ENCODE measurements around the gene ABCC4. TPM values are rescaled to one million over a fixed set of nuclear protein-coding genes. Genes with fewer than 3 reads are reported as not detected.

Gene ABCC4
- total and polyA plus RNA-seq, 2 donors (not counting 1 experiment from before 2014, with no cell fraction given), result 1.8 to 7.1 TPM

GRCh38 chr13:95243207-95243606 lies 58.0 kb downstream of the ABCC4 start:
- H3K79me2 ChIP-seq (ENCODE audit: control insufficient read depth, insufficient read depth, low read length), result no peaks in the 10 kb centered on the region
- TF ChIP-seq EZH2 (IDR thresholded peaks at IDR 0.05; ENCODE audit: borderline replicate concordance, insufficient read depth, low read depth, low read length, poor library complexity, severe bottlenecking) (no peak), CTCF (IDR thresholded peaks at IDR 0.05) (no peak)
- Mint-ChIP-seq H3K9me3 (ENCODE audit: insufficient read depth) (no peaks in the 10 kb centered on the region), H3K27me3 (no peaks in the 10 kb centered on the region), H3K4me3 (no peak overlapping the region), H3K27ac (no peak overlapping the region), H3K4me1 (peaks cover 18% of the 10 kb centered on the region)
- no peak overlapping the region for H3K27ac ChIP-seq (ENCODE audit: low read length in 2 of 2)
- H2AFZ ChIP-seq (ENCODE audit: insufficient read depth, low read depth, low read length, poor library complexity, severe bottlenecking), result no peak overlapping the region
- intact Hi-C loops (cut with micrococcal nuclease), result no loop called here
- DNase-seq (no peak), ATAC-seq (ENCODE audit: low read depth) (no peak)
- no peak overlapping the region for H3K4me3 ChIP-seq (ENCODE audit: control extremely low read depth in 1 of 5, extremely low read depth in 1 of 5, insufficient read depth in 1 of 5, low read depth in 2 of 5, low read length in 4 of 5)
- no peaks in the 10 kb centered on the region for H4K20me1 ChIP-seq (ENCODE audit: control insufficient read depth, insufficient read depth, low read length, poor library complexity, severe bottlenecking)
- H3K9ac ChIP-seq (ENCODE audit: low read length), result no peak overlapping the region
- no peak overlapping the region for H3K4me2 ChIP-seq (replicated peaks; ENCODE audit: low read depth, low read length, poor library complexity, severe bottlenecking)
- WGBS (ENCODE audit: insufficient coverage), result 50% methylated on average over 6 of the region's 7 CpGs
- no peaks in the 10 kb centered on the region for H3K9me3 ChIP-seq (ENCODE audit: control extremely low read depth in 1 of 3, control insufficient read depth in 2 of 3, insufficient read depth in 1 of 3, low read length in 2 of 3)
- H3K36me3 ChIP-seq (replicated peaks in 1 of 2; ENCODE audit: control extremely low read depth in 1 of 2, control insufficient read depth in 1 of 2, extremely low read depth in 1 of 2, insufficient read depth in 2 of 2, low read length in 1 of 2), result no peaks in the 10 kb centered on the region
- no peaks in the 10 kb centered on the region for H3K27me3 ChIP-seq (replicated peaks in 1 of 4; ENCODE audit: control extremely low read depth in 1 of 4, control insufficient read depth in 3 of 4, insufficient read depth in 4 of 4, low read length in 3 of 4)
- ChIA-PET POLR2A (no interaction called here), CTCF (no interaction called here)
- H3K4me1 ChIP-seq (ENCODE audit: control insufficient read depth in 2 of 2, insufficient read depth in 2 of 2, low read length in 2 of 2), result peaks cover 4 to 10% of the 10 kb centered on the region in 2 donors

- no peak for TF ChIP-seq EZH2 (IDR thresholded peaks at IDR 0.05; ENCODE audit: borderline replicate concordance, insufficient read depth, low read depth, low read length, poor library complexity, severe bottlenecking)
- TF ChIP-seq CTCF (IDR thresholded peaks at IDR 0.05), result no peak
- no peak overlapping the region for H3K4me2 ChIP-seq (replicated peaks; ENCODE audit: low read depth, low read length, poor library complexity, severe bottlenecking)
- H3K9me3 Mint-ChIP-seq (ENCODE audit: insufficient read depth), result no peaks in the 10 kb centered on the region
- H3K27ac Mint-ChIP-seq, result no peak overlapping the region
- H3K9ac ChIP-seq (ENCODE audit: low read length), result no peak overlapping the region
- no peaks in the 10 kb centered on the region for H3K27me3 Mint-ChIP-seq
- no CpG with 5 or more reads among the region's 1 CpG for WGBS (ENCODE audit: insufficient coverage)
- peaks cover 23% of the 10 kb centered on the region for H3K4me1 Mint-ChIP-seq
- no peaks in the 10 kb centered on the region for H3K27me3 ChIP-seq (replicated peaks in 1 of 4; ENCODE audit: control extremely low read depth in 1 of 4, control insufficient read depth in 3 of 4, insufficient read depth in 4 of 4, low read length in 3 of 4)
- H4K20me1 ChIP-seq (ENCODE audit: control insufficient read depth, insufficient read depth, low read length, poor library complexity, severe bottlenecking), result no peaks in the 10 kb centered on the region
- H3K36me3 ChIP-seq (replicated peaks in 1 of 2; ENCODE audit: control extremely low read depth in 1 of 2, control insufficient read depth in 1 of 2, extremely low read depth in 1 of 2, insufficient read depth in 2 of 2, low read length in 1 of 2), result no peaks in the 10 kb centered on the region
- H3K9me3 ChIP-seq (ENCODE audit: control extremely low read depth in 1 of 3, control insufficient read depth in 2 of 3, insufficient read depth in 1 of 3, low read length in 2 of 3), result no peaks in the 10 kb centered on the region
- H3K4me1 ChIP-seq (ENCODE audit: control insufficient read depth in 2 of 2, insufficient read depth in 2 of 2, low read length in 2 of 2), result peaks cover 4 to 10% of the 10 kb centered on the region in 2 donors
- no peak overlapping the region for H2AFZ ChIP-seq (ENCODE audit: insufficient read depth, low read depth, low read length, poor library complexity, severe bottlenecking)
- no peak overlapping the region for H3K4me3 Mint-ChIP-seq
- CTCF ChIA-PET, result interaction anchor here (0.7 kb wide), 1 partner anchor 641 kb away, joined by 3 read pairs; no protein-coding TSS in a partner anchor
- H3K4me3 ChIP-seq (ENCODE audit: control extremely low read depth in 1 of 5, extremely low read depth in 1 of 5, insufficient read depth in 1 of 5, low read depth in 2 of 5, low read length in 4 of 5), result no peak overlapping the region
- H3K27ac ChIP-seq (ENCODE audit: low read length in 2 of 2), result no peak overlapping the region
- no peak for ATAC-seq (ENCODE audit: low read depth)
- no peak for DNase-seq
- intact Hi-C loops (cut with micrococcal nuclease), result no loop called here
- POLR2A ChIA-PET, result interaction anchor here (0.6 kb wide), 1 partner anchor 20 kb away, joined by 4 read pairs; no protein-coding TSS in a partner anchor
- no peaks in the 10 kb centered on the region for H3K79me2 ChIP-seq (ENCODE audit: control insufficient read depth, insufficient read depth, low read length)
Observed at GRCh38 chr13:95241321-95241720, 59.9 kb downstream of the ABCC4 start.
